ENCODE data around the gene TCP11L2. TPM values are rescaled to one million over a fixed set of nuclear protein-coding genes. Genes with fewer than 3 reads are reported as not detected.

Gene TCP11L2
- total and polyA plus RNA-seq, 9 of the 15 experiments (the other 6 are each of a cell fraction or from before 2014, with no cell fraction given), result 0.39 to 4.5 (median 1.3) TPM

- no peak for TF ChIP-seq XRCC4 (IDR thresholded peaks at IDR 0.05; ENCODE audit: extremely low read depth, insufficient read depth, insufficient read length)
- no peak for TF ChIP-seq NR0B1 (IDR thresholded peaks at IDR 0.05; ENCODE audit: partially characterized antibody)
- TF ChIP-seq ILK (tag; IDR thresholded peaks at IDR 0.05; ENCODE audit: borderline replicate concordance, low read depth), result no peak
- TF ChIP-seq BRF1 (IDR thresholded peaks at IDR 0.05; ENCODE audit: borderline replicate concordance, extremely low read depth, insufficient read length), result no peak
- TF ChIP-seq TCF7L2 (IDR thresholded peaks at IDR 0.05; ENCODE audit: low read depth, low read length), result no peak
- TF ChIP-seq ZNF407 (IDR thresholded peaks at IDR 0.05; ENCODE audit: low read depth), result no peak
- TF ChIP-seq ATF6 (CRISPR knock-in tag; IDR thresholded peaks at IDR 0.05), result no peak
- no peak for TF ChIP-seq ZBTB26 (CRISPR knock-in tag; IDR thresholded peaks at IDR 0.05)
- TF ChIP-seq TEAD4 (IDR thresholded peaks at IDR 0.05; ENCODE audit: low read length), result peak; percentile 95
- TF ChIP-seq TEAD4 (CRISPR knock-in tag; IDR thresholded peaks at IDR 0.05; ENCODE audit: borderline replicate concordance), result no peak
- TF ChIP-seq ELF1 (tag; IDR thresholded peaks at IDR 0.05), result peak; percentile 88
- no peak for TF ChIP-seq DIDO1 (tag; IDR thresholded peaks at IDR 0.05; ENCODE audit: low read depth)
- TF ChIP-seq HMGN3 (IDR thresholded peaks at IDR 0.05; ENCODE audit: borderline replicate concordance, extremely low read depth, insufficient read length, low read depth, low read length), result no peak
- TF ChIP-seq KLF10 (CRISPR knock-in tag; IDR thresholded peaks at IDR 0.05), result no peak
Observed at GRCh38 chr12:106358396-106359241, 56.1 kb downstream of the TCP11L2 start (continued).
